HS-5 (cell line): ENCODE measurements around the gene EPB41L2.
"Not testable (repeated sequence)": the region's sequence is repeated elsewhere in the genome, so short reads cannot be mapped to it uniquely, and the experiment has no call there.

Source experiments
- DNase-seq: peaks from one replicate; pipeline ENCODE4 v3.0.0-alpha.2; 2012; ENCODE audit warnings: low read depth

EPB41L2 gene

DNA sequence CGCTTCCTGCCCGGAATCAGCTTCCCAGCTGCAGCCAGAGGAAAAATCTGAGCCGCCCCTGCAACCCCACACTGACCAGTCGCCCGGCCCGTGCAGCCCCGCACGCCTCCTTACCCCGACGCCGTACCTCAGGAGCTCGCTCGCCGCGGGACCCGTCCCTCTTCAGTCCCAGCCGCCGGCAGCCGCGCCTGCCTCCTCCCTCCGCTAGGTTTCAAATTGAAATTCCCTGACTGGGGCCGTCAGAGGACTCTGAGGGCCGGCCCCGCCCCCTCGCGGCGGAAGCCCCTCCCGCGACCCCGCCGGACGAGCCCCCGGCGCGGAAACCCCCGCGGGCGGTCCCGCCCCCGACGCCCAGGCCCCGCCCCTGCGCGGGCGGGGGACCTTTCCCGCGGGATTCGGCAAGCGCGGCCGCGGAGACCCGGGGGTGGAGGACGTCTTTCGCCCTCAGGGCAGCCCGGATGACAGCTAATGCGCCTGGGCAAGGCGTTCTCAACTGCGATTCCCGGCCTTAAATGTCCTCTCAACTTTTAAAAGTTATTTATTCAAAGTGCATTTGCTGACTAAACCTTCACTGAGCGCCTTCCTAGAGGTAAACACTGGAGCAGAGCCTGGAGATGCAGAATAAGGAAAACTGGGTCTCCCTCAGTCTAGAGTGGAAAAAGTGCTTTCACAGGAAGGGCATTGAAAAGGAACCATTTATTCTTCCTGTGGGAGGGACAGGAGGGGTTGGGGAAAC, at the start of gene EPB41L2:
TSS of gene EPB41L2 (minus strand) at position 218 of the 736 bp plus-strand sequence. CDS start 106,760 bp downstream, outside the sequence.
- DNase-seq = peak; percentile 56

DNA sequence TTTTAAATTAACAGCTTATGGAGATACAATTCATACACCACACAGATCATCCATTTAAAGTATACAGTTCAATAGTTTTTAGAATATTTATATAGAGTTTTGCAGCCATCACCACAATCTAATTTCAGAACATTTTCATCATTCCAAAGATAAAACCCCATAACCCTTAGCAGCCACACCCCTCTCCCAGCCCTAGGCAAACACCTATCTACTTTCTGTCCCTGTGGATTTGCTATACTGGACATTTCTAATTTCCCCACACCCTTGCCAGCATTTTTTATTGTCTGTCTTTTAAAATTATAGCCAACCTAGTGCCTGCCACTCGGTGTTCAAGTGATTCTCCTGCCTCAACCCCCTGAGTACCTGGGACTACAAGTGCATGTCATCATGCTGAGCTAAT, 49.2 kb upstream of the EPB41L2 start:
- DNase-seq = no peak

DNA sequence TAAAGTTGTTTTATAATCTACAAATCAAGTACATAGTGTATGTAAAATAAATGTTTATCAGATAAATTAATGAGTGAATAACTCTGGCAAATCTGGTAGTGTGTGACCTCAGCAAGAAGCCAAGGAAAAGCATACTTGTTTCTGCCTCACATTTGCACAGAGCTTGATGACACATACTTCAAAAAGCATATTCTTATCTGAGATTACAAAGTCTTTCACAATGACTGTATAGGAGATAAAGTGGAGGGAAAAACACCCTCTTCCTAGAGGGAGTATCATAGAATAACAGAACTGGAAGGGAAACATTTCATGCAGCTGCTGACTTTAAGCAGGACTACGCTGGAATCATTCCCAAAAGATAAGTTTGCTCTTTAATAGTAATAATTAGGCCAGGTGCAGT, 44.1 kb upstream of the EPB41L2 start:
- peak; percentile 59 for DNase-seq

DNA sequence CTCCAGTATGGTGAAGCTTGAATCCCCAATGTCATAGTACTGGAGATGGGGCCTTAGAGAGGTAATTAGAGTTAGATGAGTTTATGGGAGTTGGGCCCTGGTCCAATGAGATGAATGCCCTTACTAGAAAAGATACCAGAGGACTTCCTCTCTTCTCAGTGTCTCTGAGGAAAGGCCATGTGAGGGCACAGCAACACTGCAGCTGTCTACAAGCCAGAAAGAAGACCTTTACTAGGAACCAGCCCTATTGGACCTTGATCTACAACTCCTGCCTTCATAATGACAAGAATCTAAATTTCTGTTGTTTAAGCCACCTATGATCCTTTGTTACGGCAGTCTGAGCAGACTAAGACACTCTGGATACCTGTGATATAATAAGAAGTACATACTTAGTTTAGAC, 40.9 kb upstream of the EPB41L2 start:
- DNase-seq = no peak

DNA sequence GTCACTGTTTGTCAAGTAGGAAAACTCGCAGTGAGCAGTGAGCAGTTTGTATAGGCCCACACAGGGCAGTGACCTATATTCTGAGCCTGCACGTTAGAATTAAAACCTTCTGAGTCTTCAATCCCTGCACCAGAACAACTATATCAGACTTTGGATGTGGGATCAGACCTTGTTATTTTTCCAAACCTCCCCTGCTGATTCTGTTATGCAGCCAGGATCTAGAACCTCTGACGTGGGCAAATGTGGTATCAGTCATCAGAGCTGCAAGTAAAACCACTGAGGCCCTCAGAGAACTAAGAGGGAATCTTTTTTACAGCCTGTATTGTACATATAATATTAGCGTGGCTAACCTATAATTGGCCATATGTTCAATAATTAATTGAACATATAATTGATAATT, 40.3 kb upstream of the EPB41L2 start:
- no peak for DNase-seq

DNA sequence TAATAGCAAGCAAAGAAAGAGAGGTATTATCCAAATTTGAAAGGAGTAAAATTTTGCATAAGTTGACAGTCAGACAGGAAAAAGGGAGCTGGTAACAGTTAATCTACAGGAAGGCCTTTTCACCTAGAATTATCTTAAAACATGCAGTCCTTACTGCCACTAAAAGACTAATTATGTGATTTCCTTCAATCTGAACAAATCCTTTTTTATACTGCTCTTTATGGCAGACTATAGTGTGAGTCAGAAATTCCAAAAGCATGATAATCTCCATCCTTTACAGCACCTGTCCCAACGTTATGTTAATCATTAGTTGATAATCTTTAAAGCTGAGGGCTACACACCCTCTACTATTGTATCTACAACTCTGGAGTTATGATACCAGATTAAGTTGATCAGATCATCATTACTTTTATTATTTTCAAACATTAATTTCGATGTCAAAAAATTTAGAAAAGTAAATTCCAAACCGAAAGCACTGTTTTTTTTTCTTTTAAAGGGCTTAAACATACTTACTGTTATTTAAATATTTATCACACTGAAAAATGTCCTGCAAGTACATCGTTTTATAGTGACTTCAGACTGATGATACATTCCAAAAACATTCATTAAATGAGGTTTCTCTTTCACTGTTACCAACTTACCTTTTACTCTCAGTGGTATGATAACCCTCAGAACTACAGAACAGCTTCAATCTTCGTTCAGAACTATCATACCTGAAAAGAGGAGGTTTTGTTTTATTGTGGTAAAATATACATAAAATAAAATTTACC, 39.1 kb upstream of the EPB41L2 start:
- DNase-seq = no peak

DNA sequence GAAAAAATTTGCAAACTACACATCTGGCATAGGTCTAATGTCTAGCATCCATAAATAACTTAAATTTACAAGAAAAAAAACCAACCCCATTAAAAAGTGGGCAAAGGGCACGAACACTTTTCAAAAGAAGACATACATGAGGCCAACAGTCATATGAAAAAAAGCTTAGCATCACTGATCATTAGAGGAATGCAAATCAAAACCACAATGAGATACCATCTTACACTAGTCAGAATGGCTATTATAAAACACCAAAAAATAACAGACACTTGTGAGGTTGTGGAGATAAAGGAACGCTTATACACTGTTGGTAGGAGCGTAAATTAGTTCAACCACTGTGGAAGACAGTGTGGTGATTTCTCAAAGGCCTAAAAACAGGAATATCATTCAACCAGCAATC, 33.7 kb upstream of the EPB41L2 start:
- no peak for DNase-seq

DNA sequence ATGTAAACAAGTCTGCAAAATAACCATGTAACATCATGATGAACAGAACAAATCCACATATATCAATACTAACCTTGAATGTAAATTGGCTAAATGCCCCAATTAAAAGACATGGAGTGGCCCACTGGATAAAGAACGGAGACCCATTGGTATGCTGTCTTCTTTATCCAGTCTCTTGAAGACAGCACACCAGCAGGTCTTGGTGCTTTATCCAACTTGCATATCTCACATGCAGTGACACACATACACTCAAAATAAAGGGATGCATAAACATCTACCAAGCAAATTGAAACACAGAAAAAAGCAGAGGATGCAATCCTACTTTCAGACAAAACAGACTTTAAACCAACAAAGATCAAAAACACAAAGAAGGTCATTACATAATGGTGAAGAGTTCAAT, 30.3 kb upstream of the EPB41L2 start:
- DNase-seq = no peak

DNA sequence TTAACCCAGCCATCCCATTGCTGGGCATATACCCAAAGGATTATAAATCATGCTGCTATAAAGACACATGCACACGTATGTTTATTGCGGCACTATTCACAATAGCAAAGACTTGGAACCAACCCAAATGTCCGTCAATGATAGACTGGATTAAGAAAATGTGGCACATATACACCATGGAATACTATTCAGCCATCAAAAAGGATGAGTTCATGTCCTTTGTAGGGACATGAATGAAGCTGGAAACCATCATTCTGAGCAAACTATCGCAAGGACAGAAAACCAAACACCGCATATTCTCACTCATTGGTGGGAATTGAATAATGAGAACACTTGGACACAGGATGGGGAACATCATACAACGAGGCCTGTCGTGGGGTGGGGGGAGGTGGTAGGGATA, 28.9 kb upstream of the EPB41L2 start:
- DNase-seq = not testable (repeated sequence)

DNA sequence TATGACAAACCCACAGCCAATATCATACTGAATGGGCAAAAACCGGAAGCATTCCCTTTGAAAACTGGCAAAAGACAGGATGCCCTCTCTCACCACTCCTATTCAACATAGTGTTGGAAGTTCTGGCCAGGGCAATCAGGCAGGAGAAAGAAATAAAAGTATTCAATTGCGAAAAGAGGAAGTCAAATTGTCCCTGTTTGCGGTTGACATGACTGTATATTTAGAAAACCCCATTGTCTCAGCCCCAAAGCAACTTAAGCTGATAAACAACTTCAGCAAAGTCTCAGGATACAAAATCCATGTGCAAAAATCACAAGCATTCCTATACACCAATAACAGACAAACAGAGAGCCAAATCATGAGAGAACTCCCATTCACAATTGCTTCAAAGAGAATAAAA, 27.3 kb upstream of the EPB41L2 start:
- not testable (repeated sequence) for DNase-seq

DNA sequence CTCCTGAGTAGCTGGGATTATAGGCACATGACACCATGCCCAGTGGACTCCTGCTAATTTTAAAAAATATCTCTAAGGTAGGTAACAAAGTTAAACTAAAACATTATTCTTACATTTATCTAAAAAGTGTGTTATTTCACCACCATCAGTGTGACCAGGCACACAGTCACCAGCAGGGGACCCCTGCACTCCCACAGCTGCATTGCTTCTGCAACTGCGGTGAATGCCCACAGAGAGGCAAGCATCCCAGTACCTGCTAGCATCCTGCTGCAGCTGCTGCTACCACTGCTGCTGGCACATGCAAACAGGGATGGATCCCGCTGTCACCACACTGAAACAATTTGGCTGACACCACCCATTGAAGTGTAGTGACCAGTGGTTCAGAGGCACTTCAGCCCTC, 21.9 kb upstream of the EPB41L2 start:
- DNase-seq = no peak

DNA sequence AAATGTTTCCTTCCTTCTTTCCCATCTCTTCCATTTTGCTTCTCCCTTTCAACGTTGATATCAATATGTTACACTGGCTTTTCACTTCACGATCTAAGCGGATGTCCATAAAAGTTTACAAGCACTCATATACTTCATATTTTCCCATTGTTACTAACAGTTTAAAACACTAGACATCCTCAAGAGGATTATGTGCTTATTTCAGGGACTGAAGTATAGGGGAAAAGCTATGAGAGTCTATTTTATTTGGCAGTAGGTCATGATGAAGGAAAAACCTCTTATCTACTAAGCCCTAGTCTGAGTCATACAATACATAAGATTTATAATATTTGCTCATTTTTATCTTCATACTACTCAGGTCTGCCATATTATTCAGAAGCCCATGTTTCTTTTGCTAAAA, 20.6 kb upstream of the EPB41L2 start:
- DNase-seq = no peak

DNA sequence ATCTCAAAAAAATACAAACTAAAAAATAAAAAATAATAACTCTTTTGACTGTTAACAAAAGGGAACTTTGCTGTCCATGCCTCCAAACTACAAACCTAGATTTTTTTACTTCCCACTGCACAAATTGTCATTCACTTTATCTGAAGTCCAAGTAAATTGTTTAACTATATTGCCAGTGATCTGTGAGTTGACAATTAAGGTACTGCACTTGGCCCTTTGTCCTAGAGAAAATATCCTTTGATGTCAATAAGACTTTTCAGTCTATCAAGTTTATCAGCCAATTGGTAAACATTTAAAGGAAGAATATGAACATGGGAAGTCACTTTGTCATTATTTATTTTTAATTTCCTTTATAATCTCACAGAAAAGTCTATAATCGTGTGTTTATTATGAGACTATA, 19.3 kb upstream of the EPB41L2 start:
- no peak for DNase-seq

DNA sequence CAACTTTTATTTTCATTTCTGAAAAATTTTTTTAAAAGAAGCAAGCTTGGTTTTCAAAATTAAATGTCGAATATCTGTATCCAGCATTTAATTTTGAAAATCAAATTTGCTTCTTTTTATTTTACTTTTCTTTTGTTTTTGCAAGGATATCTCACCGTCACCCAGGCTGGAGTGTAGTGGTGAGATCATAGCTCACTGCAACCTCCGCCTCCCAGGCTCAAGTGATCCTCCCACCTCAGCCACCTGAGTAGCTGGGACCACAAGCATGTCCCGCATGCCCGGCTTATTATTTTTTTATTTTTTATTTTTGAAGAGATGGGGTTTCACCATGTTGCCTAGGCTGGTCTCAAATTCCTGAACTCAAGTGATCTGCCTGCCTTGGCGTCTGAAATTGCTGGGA, 17.0 kb upstream of the EPB41L2 start:
- DNase-seq = no peak

DNA sequence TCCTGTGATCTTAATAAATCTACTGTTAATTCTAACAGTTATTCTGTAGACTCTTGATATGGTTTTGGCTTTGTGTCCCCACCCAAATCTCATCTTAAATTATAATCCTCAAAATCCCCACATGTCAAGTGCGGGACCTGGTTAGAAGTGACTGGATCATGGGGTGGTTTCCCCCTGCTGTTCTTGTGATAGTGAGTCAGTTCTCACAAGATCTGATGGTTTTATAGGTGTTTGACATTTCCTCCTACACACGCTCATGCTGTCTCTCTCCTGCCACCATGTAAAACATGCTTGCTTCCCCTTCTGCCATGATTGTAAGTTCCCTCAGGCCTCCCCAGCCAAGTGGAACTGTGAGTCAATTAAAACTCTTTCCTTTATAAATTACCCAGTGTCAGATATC, 10.5 kb upstream of the EPB41L2 start:
- DNase-seq = no peak

DNA sequence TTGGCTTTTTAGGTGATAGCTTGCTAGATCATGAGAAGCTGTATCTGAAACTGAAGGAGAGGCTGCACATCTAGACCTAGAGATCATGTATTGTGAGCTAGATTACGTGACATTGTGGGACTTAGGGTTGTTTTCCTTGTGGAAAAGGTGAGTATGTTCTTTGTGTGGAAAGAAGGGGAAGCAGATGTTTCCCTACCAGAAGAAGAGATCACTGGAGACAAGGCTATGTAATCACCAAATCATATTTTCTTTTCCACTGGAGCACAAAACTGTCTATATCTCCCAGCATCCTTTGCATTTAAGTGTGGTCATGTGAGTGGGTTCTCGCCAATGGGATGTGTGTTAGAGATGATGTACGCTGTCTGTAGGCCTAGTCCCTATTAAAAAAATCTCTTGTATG, 7.0 kb upstream of the EPB41L2 start:
- no peak for DNase-seq

DNA sequence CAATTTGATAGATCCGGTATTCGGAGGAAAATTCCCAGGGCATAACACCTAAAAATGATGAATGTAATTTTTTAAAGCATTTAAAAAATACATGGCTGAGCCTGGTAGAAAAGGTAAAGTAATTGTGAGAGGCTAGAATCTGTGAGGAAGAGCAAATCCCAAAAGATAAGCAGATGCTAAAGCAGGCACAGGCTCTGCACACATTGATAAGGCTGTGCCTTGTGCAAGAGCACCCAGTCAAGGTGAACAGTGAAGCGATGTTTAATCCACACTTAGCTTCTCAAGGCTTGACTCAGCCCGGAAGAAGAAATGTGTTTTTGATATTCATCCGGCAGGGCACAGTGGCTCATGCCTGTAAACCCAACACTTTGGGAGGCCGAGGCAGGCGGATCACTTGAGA, 5.1 kb upstream of the EPB41L2 start:
- no peak for DNase-seq

DNA sequence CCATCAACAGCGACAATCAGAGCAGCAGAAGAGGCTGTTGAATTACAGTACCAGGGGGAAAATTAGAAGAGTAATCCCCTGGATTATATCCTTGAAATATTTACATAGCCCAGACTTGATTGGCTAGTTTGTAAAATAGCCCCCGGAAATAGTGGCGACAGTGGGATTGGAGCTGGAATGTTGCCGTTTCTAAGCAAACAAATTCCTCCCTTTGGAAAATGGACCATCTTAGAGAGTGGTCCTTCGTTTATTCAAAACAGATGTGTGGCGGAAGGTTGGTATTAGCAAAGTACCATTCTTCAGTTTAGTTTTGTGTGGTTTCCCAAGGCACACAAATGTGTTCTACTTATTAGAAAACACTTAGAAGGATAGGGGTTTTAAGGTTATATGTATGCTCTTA, 4.5 kb upstream of the EPB41L2 start:
- no peak for DNase-seq

DNA sequence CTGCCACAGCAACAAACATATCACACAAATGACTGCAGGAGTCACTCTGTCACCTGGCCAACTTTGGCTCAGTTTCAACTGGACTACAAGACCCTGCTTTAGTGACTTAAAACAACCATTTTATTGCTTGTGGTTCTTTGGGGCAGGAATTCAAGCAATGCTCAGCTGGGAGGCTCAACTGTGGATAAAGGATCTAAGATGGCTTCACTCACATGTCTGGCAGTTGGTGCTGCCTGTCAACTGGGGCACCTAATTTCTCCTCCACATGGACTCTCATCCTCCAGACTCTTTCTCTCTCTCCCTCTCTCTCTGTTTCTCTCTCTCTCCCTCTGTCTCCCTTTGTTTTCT, 2.8 kb upstream of the EPB41L2 start:
- DNase-seq = no peak

DNA sequence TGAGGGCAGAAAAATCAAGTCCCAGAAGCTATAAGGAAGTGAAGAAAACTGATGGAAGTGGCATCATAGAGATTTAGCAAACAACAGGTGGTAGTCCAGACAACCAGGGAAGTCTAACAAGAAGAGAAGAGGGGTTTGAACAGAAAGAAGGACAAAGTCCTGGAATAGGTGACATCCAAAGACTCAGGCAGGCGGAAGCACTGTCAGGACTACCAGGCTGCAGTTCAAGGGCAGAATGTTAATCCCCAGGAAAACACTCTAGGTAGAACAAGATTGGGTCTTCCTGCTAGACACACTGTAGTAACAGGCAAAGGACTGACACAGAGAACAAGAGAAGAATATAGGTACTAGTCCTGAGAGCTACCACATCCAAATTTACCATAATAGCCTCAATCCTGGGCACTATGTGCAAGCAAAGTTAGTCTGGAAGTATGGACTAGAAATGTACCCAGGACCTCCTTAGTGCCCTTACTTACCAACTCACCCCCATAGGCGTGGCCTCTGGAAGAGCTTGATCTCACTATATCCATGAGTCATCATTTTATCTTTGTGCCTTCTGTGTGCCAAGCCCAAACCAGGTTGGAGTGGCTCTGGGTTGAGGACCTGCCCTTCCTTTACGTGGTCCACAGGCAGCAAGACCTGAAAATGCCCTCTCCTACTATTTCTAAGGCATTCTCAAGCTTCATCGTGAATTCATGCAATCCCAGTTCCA, 2.2 kb upstream of the EPB41L2 start:
- DNase-seq = no peak

DNA sequence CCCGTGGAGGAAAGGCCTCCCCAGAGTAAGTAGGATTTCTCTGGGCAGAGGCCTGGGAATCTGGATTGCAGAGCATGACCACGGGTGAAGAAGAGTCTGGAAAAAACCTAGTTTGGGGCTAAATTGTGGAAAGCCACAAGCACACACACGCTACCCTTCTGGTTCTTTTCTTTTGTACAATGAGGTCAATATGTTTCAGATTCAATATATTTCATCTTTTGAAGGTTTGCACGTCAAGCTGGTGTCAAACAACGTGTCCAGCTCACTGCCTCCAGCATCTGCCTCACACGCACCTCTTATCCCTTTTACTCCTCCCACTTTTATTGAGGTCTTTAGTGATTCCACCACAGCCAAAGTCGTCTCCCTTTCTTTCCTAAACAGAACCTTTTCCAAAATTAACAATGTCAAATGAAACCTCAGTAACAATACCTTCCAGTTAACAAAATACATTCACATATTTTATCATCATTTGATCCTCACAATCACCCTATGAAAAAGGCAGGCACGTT, 773 bp upstream of the EPB41L2 start:
- no peak for DNase-seq

DNA sequence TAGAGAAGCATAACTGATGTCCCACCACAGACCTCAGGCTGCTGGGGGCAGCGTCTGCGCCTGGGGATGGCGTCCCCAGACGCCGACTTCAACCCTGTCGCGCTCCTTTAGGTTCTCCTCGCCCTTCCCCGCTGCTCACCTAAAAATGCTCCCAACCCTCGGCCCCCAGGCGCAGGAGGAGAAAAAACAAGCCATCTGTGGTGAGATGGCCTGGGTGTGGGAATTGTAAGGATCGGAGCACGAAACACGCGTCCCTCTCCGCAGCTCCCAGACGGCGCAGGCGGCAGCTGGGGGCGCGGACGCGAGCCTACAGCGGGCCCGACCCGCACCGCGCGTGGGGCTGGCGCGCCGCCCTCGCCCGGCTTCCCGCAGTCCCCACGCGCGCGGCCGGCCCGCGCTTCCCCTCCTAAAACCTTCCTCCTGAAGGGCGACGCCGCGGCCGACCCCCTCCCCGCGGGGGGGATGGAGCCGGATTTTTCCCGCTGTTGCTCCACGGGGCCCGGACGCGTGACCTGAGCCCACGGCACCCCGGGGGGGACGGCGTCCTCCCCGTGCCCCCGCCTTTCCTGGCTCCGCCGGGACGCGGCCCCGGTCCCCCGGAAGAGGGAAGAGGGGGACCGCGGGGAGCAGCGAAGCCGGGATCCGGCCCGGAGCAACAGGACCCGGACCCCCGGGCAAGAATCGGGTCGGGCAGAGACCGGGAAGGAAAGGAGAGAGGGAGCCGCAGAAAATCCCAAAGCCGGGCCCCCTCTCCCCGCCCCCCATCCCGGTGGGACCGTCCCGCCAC, 611 bp downstream of the EPB41L2 start:
- DNase-seq = no peak
